Omental fat pad (tissue), 4 donors: ENCODE measurements around the gene MTHFS. TPM values are rescaled to one million over a fixed set of nuclear protein-coding genes. Genes with fewer than 3 reads are reported as not detected.
A peak's percentile ranks its signal among the peaks of the same experiment; 100 is the strongest.
"Not testable (repeated sequence)": the region's sequence is repeated elsewhere in the genome, so short reads cannot be mapped to it uniquely, and the experiment has no call there.

Experiments
- ATAC-seq: fragments of 150-250 bp; one replicate; pipeline ENCODE4 v1.9.1; 2016; ENCODE audit warnings: mild to moderate bottlenecking, moderate library complexity; ENCODE audit not compliant: low FRiP score
- DNase-seq: peaks from one replicate; pipeline ENCODE4 v3.0.0-alpha.2; 2019; ENCODE audit warnings: low spot score
- CTCF ChIP-seq, 3 donors: fragments of 450-650 bp; IDR thresholded peaks; one replicate each; pipeline ENCODE4 v1.5.1; 2016 to 2017; ENCODE audit warnings: antibody characterized with exemption in 3 of 3, mild to moderate bottlenecking in 3 of 3, moderate library complexity in 2 of 3
- total RNA-seq, 4 donors: library from RNA; depleted of rRNA; stranded (reverse); fragments of >200 nt; gene quantifications; one replicate each; pipeline ENCODE4 v1.1.0, GENCODE V29; 2016

MTHFS gene
- total RNA-seq, 4 donors from 2014 or later, result 20.8 to 35.3 (median 28.6) TPM

GRCh38 chr15:79923079-79923514 is 26.3 kb upstream of the MTHFS start:
- TF ChIP-seq CTCF (IDR thresholded peaks at IDR 0.05), result no peak
- ATAC-seq, result peak; percentile 73
- DNase-seq, result peak; percentile 31

- no peak for TF ChIP-seq CTCF (IDR thresholded peaks at IDR 0.05)
- ATAC-seq (no peak), DNase-seq (no peak)
These were observed 25.8 kb upstream of the MTHFS start for GRCh38 chr15:79922512-79923078.

- no peak for ATAC-seq
- TF ChIP-seq CTCF (IDR thresholded peaks at IDR 0.05), result no peak
- no peak for DNase-seq
These were observed 23.1 kb upstream of the MTHFS start for GRCh38 chr15:79919749-79920511.

- no peak for DNase-seq
- TF ChIP-seq CTCF (IDR thresholded peaks at IDR 0.05), result no peak
- ATAC-seq, result no peak
These were observed 22.4 kb upstream of the MTHFS start for GRCh38 chr15:79919090-79919748.

GRCh38 chr15:79918278-79918677 is 21.5 kb upstream of the MTHFS start:
- no peak for TF ChIP-seq CTCF (IDR thresholded peaks at IDR 0.05)
- ATAC-seq, result no peak

GRCh38 chr15:79916502-79917132 is 19.8 kb upstream of the MTHFS start:
- TF ChIP-seq CTCF (IDR thresholded peaks at IDR 0.05), result no peak
- DNase-seq, result no peak
- ATAC-seq, result no peak

More at GRCh38 chr15:79918278-79918677, 21.5 kb upstream of the MTHFS start:
- no peak for DNase-seq

- ATAC-seq, DNase-seq: not testable (repeated sequence)
These were observed 19.1 kb upstream of the MTHFS start for GRCh38 chr15:79915776-79916501.
